NB4 (cell line): Measurements from ENCODE around the gene SELP.

Experiments used
- DNase-seq: peaks from one replicate; pipeline ENCODE4 v3.0.0; 2010; ENCODE audit warnings: low read depth
- H3K4me3 ChIP-seq: one replicate; pipeline ENCODE4 v1.5.1; 2011; ENCODE audit warnings: mild to moderate bottlenecking, low read depth, low read length, moderate library complexity
- CTCF ChIP-seq: IDR thresholded peaks from one replicate; pipeline ENCODE4 v1.5.1; 2012; ENCODE audit warnings: low read depth, low read length
- MYC ChIP-seq: IDR thresholded peaks from 2 replicates; pipeline ENCODE4 v1.6.1; 2011; ENCODE audit warnings: low read depth, low read length
- POLR2A ChIP-seq: IDR thresholded peaks from 2 replicates; pipeline ENCODE4 v1.6.1; 2011; ENCODE audit warnings: mild to moderate bottlenecking; ENCODE audit not compliant: insufficient read length; ENCODE audit errors: extremely low read depth
- TF ChIP-seq, protein P1 (sequence below): IDR thresholded peaks from 2 replicates; pipeline ENCODE4 v1.6.1; 2011; ENCODE audit warnings: low read depth, low read length

SELP gene

DNA sequence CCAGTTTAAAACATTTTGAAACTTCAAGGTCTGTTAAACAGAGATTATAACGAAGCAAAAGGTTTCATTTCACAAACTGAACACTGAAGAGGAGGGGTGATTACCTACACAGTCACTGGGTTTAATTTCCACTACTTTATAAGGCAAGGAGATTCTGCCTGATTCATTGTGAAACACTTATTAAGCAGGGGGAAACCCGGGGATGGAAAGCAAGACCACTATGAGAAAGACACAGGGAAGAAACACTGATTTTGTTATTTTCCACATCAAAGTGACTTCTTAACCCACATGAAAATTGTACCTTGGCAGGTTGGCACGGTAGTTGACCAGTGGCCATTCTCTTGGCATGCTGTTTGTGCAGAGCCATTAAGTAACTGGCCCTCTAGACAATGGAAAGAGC is 35.5 kb downstream of the SELP start:
- TF ChIP-seq CTCF (no peak), MYC (no peak), POLR2A (no peak)
- TF ChIP-seq, protein P1, sequence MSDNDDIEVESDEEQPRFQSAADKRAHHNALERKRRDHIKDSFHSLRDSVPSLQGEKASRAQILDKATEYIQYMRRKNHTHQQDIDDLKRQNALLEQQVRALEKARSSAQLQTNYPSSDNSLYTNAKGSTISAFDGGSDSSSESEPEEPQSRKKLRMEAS: no peak
- DNase-seq: no peak
- H3K4me3 ChIP-seq: no peak overlapping the region

DNA sequence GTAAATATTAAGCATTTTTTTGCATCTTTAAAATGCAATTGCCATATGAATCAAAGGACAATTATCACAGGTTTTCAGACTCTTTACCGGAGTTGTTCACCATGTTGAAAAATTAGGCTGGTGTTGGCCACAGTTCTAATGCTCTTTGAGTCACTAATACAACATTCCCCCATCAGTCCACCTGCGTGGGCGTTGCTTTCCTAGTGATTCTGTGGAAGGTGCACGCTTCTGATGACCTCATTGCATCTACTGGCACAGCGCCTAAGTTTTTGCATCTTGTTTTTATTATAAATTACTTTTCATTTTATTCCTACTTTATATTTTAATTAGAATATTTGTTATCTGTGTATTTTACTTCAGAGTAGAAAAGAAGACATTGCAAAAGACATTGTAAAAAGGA is 39.0 kb downstream of the SELP start:
- H3K4me3 ChIP-seq: no peak overlapping the region
- TF ChIP-seq MYC (no peak), CTCF (no peak), POLR2A (no peak)
- TF ChIP-seq, protein P1: no peak
- DNase-seq: no peak

DNA sequence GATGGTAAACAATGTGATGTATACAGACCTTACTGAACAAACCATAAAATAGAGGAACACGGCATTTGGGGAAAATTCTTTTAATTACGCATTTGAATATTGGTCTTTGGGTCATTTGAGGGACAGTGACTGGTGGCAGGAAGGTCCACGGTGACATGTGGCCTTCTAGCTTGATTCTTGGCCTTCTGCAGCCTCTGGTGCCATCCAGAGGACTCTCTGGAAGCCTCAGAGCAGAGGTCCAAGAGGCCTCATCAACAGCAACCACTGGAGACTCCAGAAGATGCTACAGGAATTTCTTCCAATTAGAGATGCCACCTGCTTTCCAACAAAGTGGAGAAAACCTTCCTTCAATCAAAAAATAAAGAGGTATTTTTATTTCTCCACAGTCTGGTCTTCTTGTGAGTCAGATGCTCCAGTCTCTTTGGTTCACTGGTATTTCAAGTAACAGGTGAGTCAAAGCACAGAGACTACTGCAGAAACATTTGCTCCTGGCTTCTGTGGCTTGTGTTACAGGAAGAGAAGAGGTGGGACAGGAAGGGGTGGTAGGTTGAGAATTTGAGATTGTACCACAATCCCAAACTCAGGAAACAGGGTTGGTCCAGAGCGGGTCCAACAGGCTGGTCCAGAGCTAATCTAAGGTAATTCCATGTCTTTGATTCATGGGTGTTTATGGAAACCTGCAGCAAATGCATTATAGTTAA is 41.0 kb downstream of the SELP start:
- TF ChIP-seq CTCF (no peak), MYC (no peak), POLR2A (no peak)
- TF ChIP-seq, protein P1: no peak
- H3K4me3 ChIP-seq: no peak overlapping the region

DNA sequence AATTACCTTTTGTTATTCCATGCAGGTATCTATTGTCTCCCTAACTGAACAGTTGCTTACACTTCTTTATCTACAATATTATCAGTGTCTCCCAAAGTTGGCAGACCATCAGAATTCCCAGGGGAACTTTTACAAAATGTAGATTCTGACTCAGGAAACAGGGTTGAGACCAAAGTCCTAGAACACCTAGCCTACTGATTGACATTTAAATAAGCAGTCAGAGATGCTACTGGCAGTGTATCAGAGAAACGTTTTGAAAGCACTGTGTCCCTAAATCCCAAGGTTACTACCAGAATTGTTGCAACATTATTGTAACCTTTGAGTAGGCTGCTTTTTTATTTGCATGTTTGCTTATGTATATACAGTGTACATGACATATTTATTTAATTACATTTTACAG is 41.8 kb downstream of the SELP start:
- no peak overlapping the region for H3K4me3 ChIP-seq
- no peak for DNase-seq
- no peak for TF ChIP-seq MYC
- TF ChIP-seq, protein P1: no peak
- no peak for TF ChIP-seq CTCF

More for the DNA sequence above, 41.0 kb downstream of the SELP start:
- no peak for DNase-seq

- TF ChIP-seq POLR2A: no peak
- peak; percentile 49 for TF ChIP-seq CTCF
- no peak for TF ChIP-seq MYC
- TF ChIP-seq, protein P1: no peak
- no peak within 1 kb of the TSS for H3K4me3 ChIP-seq
- DNase-seq: peak; percentile 72
These were observed 43.3 kb downstream of the SELP start, which contains the start of gene F5 for GRCh38 chr1:169586395-169587255. TSS of gene F5 (minus strand) at chr1:169586481. CDS start at chr1:169586386, 95 bp downstream.
